Panc1 (cell line): ENCODE measurements around the gene ANKRD65. TPM values are rescaled to one million over a fixed set of nuclear protein-coding genes. Genes with fewer than 3 reads are reported as not detected.
"Not testable (repeated sequence)": the region's sequence is repeated elsewhere in the genome, so short reads cannot be mapped to it uniquely, and the experiment has no call there.

Experiments
- ATAC-seq: fragments of 200-7000 bp; cut with Tn5 transposase; 2 replicates; pipeline ENCODE4 v1.9.1; 2020; ENCODE audit warnings: mild to moderate bottlenecking, moderate library complexity
- BruUV-seq: library from RNA; stranded (reverse); fragments of 400-500 nt; replicated peaks from 2 replicates; lab custom pipeline; 2021; lab: Mats Ljungman, UMichigan
- CTCF ChIA-PET: fragments of 300-600 bp; sonication (Branson Sonifier 250); formaldehyde crosslinking; loops from one replicate; lab custom pipeline; 2022; ENCODE audit warnings: antibody characterized with exemption; lab: Charles Lee
- POLR2A ChIA-PET: fragments of 300-600 bp; sonication (Branson Sonifier 250); formaldehyde crosslinking; loops from one replicate; lab custom pipeline; 2022; ENCODE audit warnings: antibody characterized with exemption; lab: Charles Lee
- DNase-seq: peaks from one replicate; pipeline ENCODE4 v3.0.0-alpha.2; 2010; ENCODE audit warnings: low read depth, low spot score
- H3K27ac ChIP-seq: 2 replicates; pipeline ENCODE4 v1.5.1; 2011; ENCODE audit warnings: mild to moderate bottlenecking, low read length, inconsistent platforms
- H3K27me3 ChIP-seq: fragments of 200-500 bp; sonication (Bioruptor generic); 2 replicates; pipeline ENCODE4 v1.6.0; 2014; ENCODE audit warnings: low read length, inconsistent platforms; ENCODE audit not compliant: control insufficient read depth, insufficient read depth
- H3K36me3 ChIP-seq: fragments of 200-500 bp; sonication (Bioruptor generic); 2 replicates; pipeline ENCODE4 v1.5.1; 2014; ENCODE audit warnings: inconsistent platforms, mild to moderate bottlenecking, low read length, moderate library complexity; ENCODE audit not compliant: control insufficient read depth, insufficient read depth
- H3K4me1 ChIP-seq: 2 replicates; pipeline ENCODE4 v1.5.1; 2011; ENCODE audit warnings: inconsistent platforms, mild to moderate bottlenecking, low read length, moderate library complexity; ENCODE audit not compliant: control insufficient read depth, insufficient read depth
- H3K4me3 ChIP-seq, 2 experiments: 2 replicates each; pipeline ENCODE4 v1.5.1; 2011 to 2012; ENCODE audit warnings: low read depth in 2 of 2, low read length in 2 of 2, mild to moderate bottlenecking in 2 of 2, inconsistent platforms in 1 of 2, moderate library complexity in 1 of 2
- H3K9me3 ChIP-seq: fragments of 200-500 bp; sonication (Bioruptor generic); 2 replicates; pipeline ENCODE4 v1.5.1; 2014; ENCODE audit warnings: low read depth, mild to moderate bottlenecking, inconsistent platforms, low read length, moderate library complexity; ENCODE audit not compliant: control insufficient read depth, insufficient read depth
- CTCF ChIP-seq: fragments of 450-650 bp; IDR thresholded peaks from 2 replicates; pipeline ENCODE4 v1.5.1; 2017; ENCODE audit warnings: mild to moderate bottlenecking
- POLR2AphosphoS5 ChIP-seq: IDR thresholded peaks from 2 replicates; pipeline ENCODE4 v1.6.1; 2012; ENCODE audit warnings: mild to moderate bottlenecking, low read depth, low read length, moderate library complexity
- REST ChIP-seq, 2 experiments: IDR thresholded peaks; 2 replicates each; pipeline ENCODE4 v1.6.1; 2011 to 2012; ENCODE audit warnings: low read depth in 2 of 2, control low read depth in 1 of 2, low read length in 1 of 2, mild to moderate bottlenecking in 1 of 2, moderate library complexity in 1 of 2; ENCODE audit not compliant: insufficient read depth in 1 of 2
- SIN3A ChIP-seq: IDR thresholded peaks from 2 replicates; pipeline ENCODE4 v1.6.1; 2012; ENCODE audit warnings: low read depth, mild to moderate bottlenecking, low read length, moderate library complexity, borderline replicate concordance; ENCODE audit not compliant: insufficient read depth
- TCF7L2 ChIP-seq: IDR thresholded peaks from 2 replicates; pipeline ENCODE4 v1.6.1; 2011; ENCODE audit warnings: mild to moderate bottlenecking, low read depth, low read length, inconsistent platforms
- in situ Hi-C: cut with HindIII; loops from 2 replicates; pipeline ENCODE4 v1.10.0; 2016; ENCODE audit warnings: low sequenced_read_pairs, low pct_unique_long_range_greater_than_20kb
- intact Hi-C: fragments of 100-400 bp; cut with micrococcal nuclease; formaldehyde crosslinking; loops from one replicate; pipeline ENCODE4 v1.10.0; 2022; ENCODE audit not compliant: unreplicated experiment
- total RNA-seq: library from RNA; stranded (reverse); gene quantifications from one replicate; pipeline ENCODE4 v1.2.1, GENCODE V29; 2021; ENCODE audit not compliant: unreplicated experiment

The ANKRD65 gene
- total RNA-seq, 1 experiment from 2014 or later = 1.9 TPM

- H3K27me3 ChIP-seq, intact Hi-C loops, POLR2A ChIA-PET, H3K9me3 ChIP-seq, H3K4me3 ChIP-seq, H3K27ac ChIP-seq, BruUV-seq, CTCF ChIA-PET, in situ Hi-C loops, DNase-seq, H3K4me1 ChIP-seq, H3K36me3 ChIP-seq: not testable (repeated sequence)
- ATAC-seq = 0 out of 2 replicates have a peak, but pooled peaks have one; percentile 11
Measured at GRCh38 chr1:1454286-1455056, 33.4 kb upstream of the ANKRD65 start.

- TF ChIP-seq TCF7L2 = no peak
- no peak for TF ChIP-seq REST (IDR thresholded peaks at IDR 0.05; ENCODE audit: insufficient read depth in 1 of 2, low read depth in 2 of 2, low read length in 1 of 2)
- TF ChIP-seq CTCF = no peak
- no peak for TF ChIP-seq SIN3A
- TF ChIP-seq POLR2AphosphoS5 = no peak
- no TSS peak for BruUV-seq
- CTCF ChIA-PET = no interaction called here
- no peaks in the 10 kb centered on the region for H3K36me3 ChIP-seq
- in situ Hi-C loops = no loop called here
- no peaks in the 10 kb centered on the region for H3K27me3 ChIP-seq
- intact Hi-C loops = no loop called here
- DNase-seq (no peak), ATAC-seq (no peak)
- POLR2A ChIA-PET = interaction anchor here (0.6 kb wide), 1 partner anchor 46 kb away, joined by 19 read pairs; no protein-coding TSS in a partner anchor
- no peaks in the 10 kb centered on the region for H3K9me3 ChIP-seq
- no peak overlapping the region for H3K4me3 ChIP-seq
- no peak overlapping the region for H3K27ac ChIP-seq
- H3K4me1 ChIP-seq = no peaks in the 10 kb centered on the region
Measured at GRCh38 chr1:1452882-1453281, 31.8 kb upstream of the ANKRD65 start.

GRCh38 chr1:1452365-1452739 is 31.3 kb upstream of the ANKRD65 start:
- BruUV-seq, POLR2A ChIA-PET, CTCF ChIA-PET, H3K36me3 ChIP-seq, H3K4me1 ChIP-seq, H3K27me3 ChIP-seq, H3K27ac ChIP-seq, H3K4me3 ChIP-seq, DNase-seq, in situ Hi-C loops, intact Hi-C loops, H3K9me3 ChIP-seq, ATAC-seq: not testable (repeated sequence)
